Fibroblast of pulmonary artery (primary cell): Measurements from ENCODE around the gene KTI12.

Experiments
- DNase-seq: peaks from one replicate; pipeline ENCODE4 v3.0.0-alpha.2; 2010; ENCODE audit warnings: low read depth
- H3K4me3 ChIP-seq: replicated peaks from 2 replicates; pipeline ENCODE4 v1.5.1; 2011; ENCODE audit warnings: low read depth, mild to moderate bottlenecking, control low read depth, low read length, moderate library complexity
- TF ChIP-seq, protein P1 (sequence below): IDR thresholded peaks from 2 replicates; pipeline ENCODE4 v1.5.1; 2011; ENCODE audit warnings: mild to moderate bottlenecking, control low read depth, low read length, inconsistent platforms; ENCODE audit errors: missing control alignments

KTI12 gene

DNA sequence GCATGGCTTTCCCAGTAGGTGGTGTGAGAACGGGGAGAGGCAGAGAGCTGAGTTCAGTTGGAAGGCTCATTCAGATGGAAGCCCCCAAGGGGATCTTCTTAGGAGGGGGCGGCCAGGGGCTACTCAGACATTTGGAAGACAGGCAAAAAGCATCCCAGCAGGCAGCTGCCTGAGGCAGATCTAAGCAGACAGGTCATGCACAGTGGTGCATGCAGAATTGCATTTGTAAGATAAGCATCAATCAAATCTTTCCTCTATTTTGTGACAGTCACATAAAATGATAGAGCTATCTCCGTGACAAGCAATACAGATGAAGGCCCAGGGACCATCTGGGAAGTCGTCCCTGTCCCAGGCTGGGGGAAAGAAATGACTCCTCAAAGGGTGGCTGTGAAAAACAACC lies 46.9 kb downstream of the KTI12 start:
- TF ChIP-seq, protein P1, sequence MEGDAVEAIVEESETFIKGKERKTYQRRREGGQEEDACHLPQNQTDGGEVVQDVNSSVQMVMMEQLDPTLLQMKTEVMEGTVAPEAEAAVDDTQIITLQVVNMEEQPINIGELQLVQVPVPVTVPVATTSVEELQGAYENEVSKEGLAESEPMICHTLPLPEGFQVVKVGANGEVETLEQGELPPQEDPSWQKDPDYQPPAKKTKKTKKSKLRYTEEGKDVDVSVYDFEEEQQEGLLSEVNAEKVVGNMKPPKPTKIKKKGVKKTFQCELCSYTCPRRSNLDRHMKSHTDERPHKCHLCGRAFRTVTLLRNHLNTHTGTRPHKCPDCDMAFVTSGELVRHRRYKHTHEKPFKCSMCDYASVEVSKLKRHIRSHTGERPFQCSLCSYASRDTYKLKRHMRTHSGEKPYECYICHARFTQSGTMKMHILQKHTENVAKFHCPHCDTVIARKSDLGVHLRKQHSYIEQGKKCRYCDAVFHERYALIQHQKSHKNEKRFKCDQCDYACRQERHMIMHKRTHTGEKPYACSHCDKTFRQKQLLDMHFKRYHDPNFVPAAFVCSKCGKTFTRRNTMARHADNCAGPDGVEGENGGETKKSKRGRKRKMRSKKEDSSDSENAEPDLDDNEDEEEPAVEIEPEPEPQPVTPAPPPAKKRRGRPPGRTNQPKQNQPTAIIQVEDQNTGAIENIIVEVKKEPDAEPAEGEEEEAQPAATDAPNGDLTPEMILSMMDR = no peak
- no peak overlapping the region for H3K4me3 ChIP-seq
- no peak for DNase-seq

DNA sequence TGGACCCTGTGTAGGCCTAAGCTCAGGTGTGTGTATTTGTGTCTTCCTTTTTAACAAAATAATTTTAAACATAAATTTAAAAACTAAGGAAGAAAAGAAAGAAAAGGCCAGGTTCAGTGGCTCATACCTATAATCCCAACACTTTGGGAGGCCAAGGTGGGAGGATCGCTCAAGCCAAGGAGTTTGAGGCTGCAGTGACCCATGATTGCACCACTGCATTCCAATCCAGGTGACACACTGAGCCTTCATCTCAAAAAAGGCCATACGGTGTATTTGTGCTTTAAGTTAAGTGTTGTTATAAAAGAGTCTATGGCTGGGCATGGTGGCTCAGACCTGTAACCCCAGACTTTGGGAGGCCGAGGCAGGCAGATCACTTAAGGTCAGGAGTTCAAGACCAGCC lies 51.4 kb downstream of the KTI12 start:
- no peak overlapping the region for H3K4me3 ChIP-seq
- DNase-seq = no peak
- TF ChIP-seq, protein P1 = no peak
